PC-3 (cell line): ENCODE data around the gene SLC1A2. TPM values are rescaled to one million over a fixed set of nuclear protein-coding genes. Genes with fewer than 3 reads are reported as not detected.

ENCODE experiments used
- ATAC-seq: fragments of 200-7000 bp; cut with Tn5 transposase; 2 replicates; pipeline ENCODE4 v1.9.1; 2020; ENCODE audit warnings: mild to moderate bottlenecking, moderate library complexity
- BruUV-seq: library from RNA; stranded (reverse); fragments of 400-500 nt; replicated peaks from 2 replicates; lab custom pipeline; 2021; lab: Mats Ljungman, UMichigan
- CTCF ChIA-PET: fragments of 300-600 bp; sonication (Branson Sonifier 250); formaldehyde crosslinking; loops from one replicate; lab custom pipeline; 2022; ENCODE audit warnings: antibody characterized with exemption; lab: Charles Lee
- POLR2A ChIA-PET: fragments of 300-600 bp; sonication (Branson Sonifier 250); formaldehyde crosslinking; loops from one replicate; lab custom pipeline; 2022; ENCODE audit warnings: antibody characterized with exemption; ENCODE audit not compliant: unreplicated experiment; lab: Charles Lee
- DNase-seq: peaks from one replicate; pipeline ENCODE4 v3.0.0-alpha.2; 2015
- H2AFZ ChIP-seq: fragments of 300-600 bp; sonication (generic); 2 replicates; pipeline ENCODE4 v1.6.0; 2016; ENCODE audit warnings: antibody characterized with exemption, low read length
- H3F3A ChIP-seq: fragments of 300-600 bp; sonication (generic); one replicate; pipeline ENCODE4 v1.6.0; 2017; ENCODE audit warnings: antibody characterized with exemption, low read length, control low read depth, mild to moderate bottlenecking; ENCODE audit not compliant: unreplicated experiment
- H3K27ac ChIP-seq: fragments of 300-600 bp; sonication (generic); 2 replicates; pipeline ENCODE4 v1.5.1; 2016; ENCODE audit warnings: mild to moderate bottlenecking, low read length
- H3K27me3 ChIP-seq: fragments of 300-600 bp; sonication (generic); 2 replicates; pipeline ENCODE4 v1.6.1; 2016; ENCODE audit warnings: low read length, mixed read lengths
- H3K36me3 ChIP-seq: fragments of 300-600 bp; sonication (generic); 2 replicates; pipeline ENCODE4 v1.6.1; 2016; ENCODE audit warnings: low read depth, mixed run types, low read length, mixed read lengths
- H3K4me1 ChIP-seq: fragments of 300-600 bp; sonication (generic); 2 replicates; pipeline ENCODE4 v1.5.1; 2016; ENCODE audit warnings: low read length; ENCODE audit not compliant: insufficient read depth
- H3K4me2 ChIP-seq: fragments of 300-600 bp; sonication (generic); 2 replicates; pipeline ENCODE4 v1.6.0; 2016; ENCODE audit warnings: low read length
- H3K4me3 ChIP-seq: fragments of 300-600 bp; sonication (generic); 2 replicates; pipeline ENCODE4 v1.5.1; 2016; ENCODE audit warnings: mild to moderate bottlenecking, low read length, mixed read lengths
- H3K79me2 ChIP-seq: fragments of 300-600 bp; sonication (generic); 2 replicates; pipeline ENCODE4 v1.6.1; 2017; ENCODE audit warnings: low read length, mixed read lengths
- H3K9ac ChIP-seq: fragments of 300-600 bp; sonication (generic); 2 replicates; pipeline ENCODE4 v1.6.0; 2016; ENCODE audit warnings: mild to moderate bottlenecking, low read length
- H3K9me2 ChIP-seq: fragments of 300-600 bp; sonication (generic); replicated peaks from 2 replicates; pipeline ENCODE4 v1.6.1; 2016; ENCODE audit warnings: mixed run types, low read length, mixed read lengths
- H3K9me3 ChIP-seq: fragments of 300-600 bp; sonication (generic); 2 replicates; pipeline ENCODE4 v1.6.1; 2016; ENCODE audit warnings: low read length, mixed read lengths
- H4K20me1 ChIP-seq: fragments of 300-600 bp; sonication (generic); 2 replicates; pipeline ENCODE4 v1.6.1; 2016; ENCODE audit warnings: low read length, mixed read lengths
- CTCF ChIP-seq: fragments of 300-600 bp; sonication (generic); conservative IDR thresholded peaks from 2 replicates; pipeline ENCODE4 v1.5.1; 2017; ENCODE audit warnings: antibody characterized with exemption, low read depth, mild to moderate bottlenecking, low read length
- EZH2 ChIP-seq: fragments of 300-600 bp; sonication (generic); IDR thresholded peaks from one replicate; pipeline ENCODE4 v1.6.1; 2017; ENCODE audit warnings: antibody characterized with exemption, mild to moderate bottlenecking, low read length; ENCODE audit not compliant: unreplicated experiment
- EZH2phosphoT487 ChIP-seq: fragments of 300-600 bp; sonication (generic); IDR thresholded peaks from 2 replicates; pipeline ENCODE4 v1.6.1; 2018; ENCODE audit warnings: mild to moderate bottlenecking, antibody characterized with exemption, low read length, borderline replicate concordance
- intact Hi-C: fragments of 100-400 bp; cut with micrococcal nuclease; formaldehyde crosslinking; loops from 2 replicates; pipeline ENCODE4 v1.9.0; 2023
- total RNA-seq: library from RNA; depleted of rRNA; stranded (reverse); fragments of >200 nt; gene quantifications from 2 replicates; pipeline ENCODE4 v1.2.3, GENCODE V29; 2014

Gene SLC1A2
- total RNA-seq, 1 experiment from 2014 or later = 0.18 TPM

GRCh38 chr11:35340071-35340470 is 79.3 kb downstream of the SLC1A2 start:
- no TSS peak for BruUV-seq
- no peak overlapping the region for H3K27ac ChIP-seq
- no peaks in the 10 kb centered on the region for H3F3A ChIP-seq
- H4K20me1 ChIP-seq = no peaks in the 10 kb centered on the region
- no peaks in the 10 kb centered on the region for H3K36me3 ChIP-seq
- no peaks in the 10 kb centered on the region for H3K9me3 ChIP-seq
- H3K9me2 ChIP-seq = no peaks in the 10 kb centered on the region
- intact Hi-C loops = no loop called here
- no peak for ATAC-seq
- no peaks in the 10 kb centered on the region for H3K27me3 ChIP-seq
- no peak overlapping the region for H3K4me3 ChIP-seq
- peaks cover 29% of the 10 kb centered on the region for H3K4me1 ChIP-seq
- CTCF ChIA-PET = no interaction called here
- no peak overlapping the region for H3K9ac ChIP-seq
- H2AFZ ChIP-seq = no peak overlapping the region
- no peak for DNase-seq
- no peak for TF ChIP-seq CTCF
- no peak for TF ChIP-seq EZH2phosphoT487
- TF ChIP-seq EZH2 = no peak
- POLR2A ChIA-PET = no interaction called here
- H3K79me2 ChIP-seq = no peaks in the 10 kb centered on the region
- no peak overlapping the region for H3K4me2 ChIP-seq

- no peak for TF ChIP-seq CTCF
- no peak for TF ChIP-seq EZH2
- no peak for TF ChIP-seq EZH2phosphoT487
- H3K27me3 ChIP-seq = no peaks in the 10 kb centered on the region
- ChIA-PET CTCF (no interaction called here), POLR2A (no interaction called here)
- no peaks in the 10 kb centered on the region for H3F3A ChIP-seq
- H3K4me2 ChIP-seq = 0 out of 2 replicates have a peak overlapping the region, but pooled peaks have one; percentile 77
- no peak for DNase-seq
- BruUV-seq = no TSS peak
- no peaks in the 10 kb centered on the region for H3K79me2 ChIP-seq
- H3K36me3 ChIP-seq = no peaks in the 10 kb centered on the region
- no peaks in the 10 kb centered on the region for H3K9me3 ChIP-seq
- no peak for ATAC-seq
- intact Hi-C loops = loop anchor here (5.0 kb wide), 1 partner anchor 53 kb away; no protein-coding TSS in a partner anchor
- H3K9ac ChIP-seq = no peak overlapping the region
- no peak overlapping the region for H2AFZ ChIP-seq
- no peaks in the 10 kb centered on the region for H3K9me2 ChIP-seq
- H4K20me1 ChIP-seq = no peaks in the 10 kb centered on the region
- H3K27ac ChIP-seq = no peak overlapping the region
- no peak overlapping the region for H3K4me3 ChIP-seq
- H3K4me1 ChIP-seq = peaks cover 29% of the 10 kb centered on the region
These were observed 80.4 kb downstream of the SLC1A2 start for GRCh38 chr11:35338921-35339320.

GRCh38 chr11:35337914-35338305 is 81.4 kb downstream of the SLC1A2 start:
- peak overlapping the region; percentile 21; the same call in 1 of the 2 replicates for H3K4me3 ChIP-seq

More at GRCh38 chr11:35337914-35338305, 81.4 kb downstream of the SLC1A2 start:
- Histone ChIP-seq H3K4me2 (peak overlapping the region; percentile 77), H3K9ac (peak overlapping the region; percentile 64), H4K20me1 (no peaks in the 10 kb centered on the region), H3F3A (no peaks in the 10 kb centered on the region), H3K9me2 (no peaks in the 10 kb centered on the region), H3K27ac (peak overlapping the region; percentile 98), H3K9me3 (no peaks in the 10 kb centered on the region), H3K36me3 (no peaks in the 10 kb centered on the region), H3K27me3 (no peaks in the 10 kb centered on the region), H3K79me2 (no peaks in the 10 kb centered on the region), H3K4me1 (peaks cover 29% of the 10 kb centered on the region), H2AFZ (no peak overlapping the region)
- intact Hi-C loops = loop anchor here (5.0 kb wide), 1 partner anchor 54 kb away; no protein-coding TSS in a partner anchor
- DNase-seq (peak; percentile 39), ATAC-seq (peak; percentile 24)
- POLR2A ChIA-PET = no interaction called here
- TF ChIP-seq CTCF (no peak), EZH2phosphoT487 (no peak), EZH2 (no peak)
- no TSS peak for BruUV-seq
- CTCF ChIA-PET = no interaction called here
